ENCODE data around the gene MOSPD2. TPM values are rescaled to one million over a fixed set of nuclear protein-coding genes. Genes with fewer than 3 reads are reported as not detected.

MOSPD2 gene
- total RNA-seq, 1 donor from 2014 or later = 10.2 TPM

GRCh38 chrX:14903891-14904290, 30.7 kb downstream of the MOSPD2 start:
- peaks cover 15% of the 10 kb centered on the region for H3K9me3 Mint-ChIP-seq
- H3K4me3 Mint-ChIP-seq = no peak overlapping the region
- no peak for DNase-seq (ENCODE audit: low read depth, low spot score)
- TF ChIP-seq CTCF (conservative IDR thresholded peaks at IDR 0.05) = no peak
- no peak overlapping the region for H3K27ac Mint-ChIP-seq (ENCODE audit: unreplicated experiment)
- peaks cover 22% of the 10 kb centered on the region for H3K36me3 Mint-ChIP-seq (ENCODE audit: low read depth)
- no peaks in the 10 kb centered on the region for H3K27me3 Mint-ChIP-seq (ENCODE audit: low read depth)
- peaks cover 9% of the 10 kb centered on the region for H3K4me1 Mint-ChIP-seq

GRCh38 chrX:14913241-14913640, 40.0 kb downstream of the MOSPD2 start:
- Mint-ChIP-seq H3K27ac (ENCODE audit: unreplicated experiment) (no peak overlapping the region), H3K4me1 (no peaks in the 10 kb centered on the region), H3K9me3 (no peaks in the 10 kb centered on the region), H3K27me3 (ENCODE audit: low read depth) (no peaks in the 10 kb centered on the region), H3K4me3 (no peak overlapping the region), H3K36me3 (ENCODE audit: low read depth) (peaks cover 17% of the 10 kb centered on the region)
- no peak for DNase-seq (ENCODE audit: low read depth, low spot score)
- no peak for TF ChIP-seq CTCF (conservative IDR thresholded peaks at IDR 0.05)

GRCh38 chrX:14915596-14915995, 42.4 kb downstream of the MOSPD2 start:
- H3K9me3 Mint-ChIP-seq = no peaks in the 10 kb centered on the region
- DNase-seq (ENCODE audit: low read depth, low spot score) = no peak
- no peaks in the 10 kb centered on the region for H3K4me1 Mint-ChIP-seq
- no peaks in the 10 kb centered on the region for H3K27me3 Mint-ChIP-seq (ENCODE audit: low read depth)
- H3K4me3 Mint-ChIP-seq = no peak overlapping the region
- peaks cover 17% of the 10 kb centered on the region for H3K36me3 Mint-ChIP-seq (ENCODE audit: low read depth)
- TF ChIP-seq CTCF (conservative IDR thresholded peaks at IDR 0.05) = no peak
- no peak overlapping the region for H3K27ac Mint-ChIP-seq (ENCODE audit: unreplicated experiment)

GRCh38 chrX:14916017-14916674, 42.9 kb downstream of the MOSPD2 start:
- H3K4me1 Mint-ChIP-seq = no peaks in the 10 kb centered on the region
- no peaks in the 10 kb centered on the region for H3K27me3 Mint-ChIP-seq (ENCODE audit: low read depth)
- DNase-seq (ENCODE audit: low read depth, low spot score) = no peak
- no peak overlapping the region for H3K4me3 Mint-ChIP-seq
- H3K36me3 Mint-ChIP-seq (ENCODE audit: low read depth) = peaks cover 17% of the 10 kb centered on the region
- no peaks in the 10 kb centered on the region for H3K9me3 Mint-ChIP-seq
- TF ChIP-seq CTCF (conservative IDR thresholded peaks at IDR 0.05) = no peak
- no peak overlapping the region for H3K27ac Mint-ChIP-seq (ENCODE audit: unreplicated experiment)

GRCh38 chrX:14919407-14919806, 46.2 kb downstream of the MOSPD2 start:
- no peak overlapping the region for H3K27ac Mint-ChIP-seq (ENCODE audit: unreplicated experiment)
- TF ChIP-seq CTCF (conservative IDR thresholded peaks at IDR 0.05) = no peak
- no peaks in the 10 kb centered on the region for H3K27me3 Mint-ChIP-seq (ENCODE audit: low read depth)
- no peaks in the 10 kb centered on the region for H3K4me1 Mint-ChIP-seq
- no peak for DNase-seq (ENCODE audit: low read depth, low spot score)
- H3K36me3 Mint-ChIP-seq (ENCODE audit: low read depth) = peaks cover 18% of the 10 kb centered on the region
- no peak overlapping the region for H3K4me3 Mint-ChIP-seq
- no peaks in the 10 kb centered on the region for H3K9me3 Mint-ChIP-seq

Data from neural crest cell (in vitro differentiated cells).